Fibroblast of mammary gland (primary cell): ENCODE data around the gene KDM4B.

Source experiments
- DNase-seq: peaks from one replicate; pipeline ENCODE4 v3.0.0-alpha.2; 2010; ENCODE audit warnings: low read depth
- H3K4me3 ChIP-seq: 2 replicates; pipeline ENCODE4 v1.5.1; 2011; ENCODE audit warnings: low read depth, mild to moderate bottlenecking, low read length, moderate library complexity; ENCODE audit not compliant: control insufficient read depth
- CTCF ChIP-seq: conservative IDR thresholded peaks from 2 replicates; pipeline ENCODE4 v1.5.1; 2011; ENCODE audit warnings: low read depth, low read length, inconsistent platforms; ENCODE audit not compliant: control insufficient read depth, insufficient read depth

Gene KDM4B

GRCh38 chr19:5091684-5092480, 123.0 kb downstream of the KDM4B start:
- no peak overlapping the region for H3K4me3 ChIP-seq
- no peak for TF ChIP-seq CTCF
- DNase-seq, result peak; percentile 20

- H3K4me3 ChIP-seq, result no peak overlapping the region
- no peak for TF ChIP-seq CTCF
- no peak for DNase-seq
Measured at GRCh38 chr19:5092481-5092843, 123.5 kb downstream of the KDM4B start.

- DNase-seq, result no peak
Measured at GRCh38 chr19:5093297-5093928, 124.5 kb downstream of the KDM4B start.

GRCh38 chr19:5093948-5094718, 125.2 kb downstream of the KDM4B start:
- TF ChIP-seq CTCF, result no peak
- no peak for DNase-seq
- H3K4me3 ChIP-seq, result no peak overlapping the region

More at GRCh38 chr19:5093297-5093928, 124.5 kb downstream of the KDM4B start:
- TF ChIP-seq CTCF, result no peak
- no peak overlapping the region for H3K4me3 ChIP-seq

GRCh38 chr19:5094768-5095567, 126.1 kb downstream of the KDM4B start:
- DNase-seq, result no peak
- no peak overlapping the region for H3K4me3 ChIP-seq
- TF ChIP-seq CTCF, result no peak

GRCh38 chr19:5095568-5095850, 126.6 kb downstream of the KDM4B start:
- TF ChIP-seq CTCF, result no peak
- DNase-seq, result no peak
- no peak overlapping the region for H3K4me3 ChIP-seq
